NK-92 treated with Interleukin-12 subunit alpha and Interleukin-12 subunit beta, amount 100 ng/mL, for 24 hours (cell line): ENCODE data around the gene TMPRSS6.

Experiments used
- DNase-seq: peaks from one replicate; lab custom pipeline; 2025; lab: John Stamatoyannopoulos, UW

Gene TMPRSS6

GRCh38 chr22:37065961-37066360, 43.6 kb downstream of the TMPRSS6 start:
- DNase-seq = no peak

GRCh38 chr22:37065180-37065579, 44.3 kb downstream of the TMPRSS6 start:
- no peak for DNase-seq

- DNase-seq = no peak
These were observed 45.0 kb downstream of the TMPRSS6 start for GRCh38 chr22:37064553-37064952.

GRCh38 chr22:37063431-37064420, 45.8 kb downstream of the TMPRSS6 start:
- DNase-seq = no peak

- DNase-seq = no peak
These were observed 46.7 kb downstream of the TMPRSS6 start for GRCh38 chr22:37062702-37063381.

- no peak for DNase-seq
These were observed 47.2 kb downstream of the TMPRSS6 start for GRCh38 chr22:37062376-37062675.

- no peak for DNase-seq
These were observed 47.7 kb downstream of the TMPRSS6 start for GRCh38 chr22:37061611-37062375.

GRCh38 chr22:37060801-37061610, 48.5 kb downstream of the TMPRSS6 start:
- no peak for DNase-seq

- DNase-seq = no peak
These were observed 49.5 kb downstream of the TMPRSS6 start for GRCh38 chr22:37059876-37060449.

- DNase-seq = no peak
These were observed 50.4 kb downstream of the TMPRSS6 start for GRCh38 chr22:37058917-37059701.

- no peak for DNase-seq
These were observed 51.6 kb downstream of the TMPRSS6 start for GRCh38 chr22:37057796-37058510.

GRCh38 chr22:37057226-37057625, 52.3 kb downstream of the TMPRSS6 start:
- no peak for DNase-seq

- no peak for DNase-seq
These were observed 53.3 kb downstream of the TMPRSS6 start for GRCh38 chr22:37056246-37056645.

GRCh38 chr22:37054600-37055365, 54.7 kb downstream of the TMPRSS6 start:
- DNase-seq = no peak

GRCh38 chr22:37054056-37054395, 55.5 kb downstream of the TMPRSS6 start:
- no peak for DNase-seq

GRCh38 chr22:37053310-37054055, 56.0 kb downstream of the TMPRSS6 start:
- DNase-seq = no peak

- DNase-seq = no peak
These were observed 56.9 kb downstream of the TMPRSS6 start for GRCh38 chr22:37052386-37053309.
